ENCODE measurements around the gene USB1.

DNA sequence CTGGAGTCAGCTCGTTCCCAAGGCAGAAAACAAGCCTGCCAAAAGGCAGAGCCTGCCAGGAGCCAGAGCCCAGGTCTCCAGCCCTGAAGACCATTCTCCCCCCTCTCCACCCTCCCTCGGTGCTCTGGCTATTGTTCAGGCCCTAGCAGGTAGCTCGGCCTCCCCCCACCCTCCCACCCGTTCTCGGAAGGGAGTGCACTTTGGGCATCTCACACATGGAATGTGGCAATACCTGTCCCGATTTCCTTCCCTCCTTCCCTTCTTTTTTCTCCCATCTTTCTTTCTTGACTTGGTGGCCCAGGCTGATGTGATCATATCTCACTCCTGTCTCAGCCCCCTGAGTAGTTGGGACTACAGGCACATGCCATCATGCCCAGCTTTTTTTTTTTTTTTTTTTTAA, 42.7 kb upstream of the USB1 start:
- no peak for TF ChIP-seq POLR2A (IDR thresholded peaks at IDR 0.05)
- TF ChIP-seq, protein P1, sequence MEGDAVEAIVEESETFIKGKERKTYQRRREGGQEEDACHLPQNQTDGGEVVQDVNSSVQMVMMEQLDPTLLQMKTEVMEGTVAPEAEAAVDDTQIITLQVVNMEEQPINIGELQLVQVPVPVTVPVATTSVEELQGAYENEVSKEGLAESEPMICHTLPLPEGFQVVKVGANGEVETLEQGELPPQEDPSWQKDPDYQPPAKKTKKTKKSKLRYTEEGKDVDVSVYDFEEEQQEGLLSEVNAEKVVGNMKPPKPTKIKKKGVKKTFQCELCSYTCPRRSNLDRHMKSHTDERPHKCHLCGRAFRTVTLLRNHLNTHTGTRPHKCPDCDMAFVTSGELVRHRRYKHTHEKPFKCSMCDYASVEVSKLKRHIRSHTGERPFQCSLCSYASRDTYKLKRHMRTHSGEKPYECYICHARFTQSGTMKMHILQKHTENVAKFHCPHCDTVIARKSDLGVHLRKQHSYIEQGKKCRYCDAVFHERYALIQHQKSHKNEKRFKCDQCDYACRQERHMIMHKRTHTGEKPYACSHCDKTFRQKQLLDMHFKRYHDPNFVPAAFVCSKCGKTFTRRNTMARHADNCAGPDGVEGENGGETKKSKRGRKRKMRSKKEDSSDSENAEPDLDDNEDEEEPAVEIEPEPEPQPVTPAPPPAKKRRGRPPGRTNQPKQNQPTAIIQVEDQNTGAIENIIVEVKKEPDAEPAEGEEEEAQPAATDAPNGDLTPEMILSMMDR (IDR thresholded peaks at IDR 0.05), result no peak

Data from breast epithelium (tissue), 3 donors.